ENCODE results near the gene PODXL2.

PODXL2 gene

GRCh38 chr3:127719369-127719768 lies 90.4 kb downstream of the PODXL2 start:
- DNase-seq (ENCODE audit: extremely low read depth in 1 of 2, low read depth in 1 of 2) = no peak

- DNase-seq (ENCODE audit: extremely low read depth in 1 of 2, low read depth in 1 of 2) = no peak
Observed at GRCh38 chr3:127720161-127720823, 91.3 kb downstream of the PODXL2 start.

DNA sequence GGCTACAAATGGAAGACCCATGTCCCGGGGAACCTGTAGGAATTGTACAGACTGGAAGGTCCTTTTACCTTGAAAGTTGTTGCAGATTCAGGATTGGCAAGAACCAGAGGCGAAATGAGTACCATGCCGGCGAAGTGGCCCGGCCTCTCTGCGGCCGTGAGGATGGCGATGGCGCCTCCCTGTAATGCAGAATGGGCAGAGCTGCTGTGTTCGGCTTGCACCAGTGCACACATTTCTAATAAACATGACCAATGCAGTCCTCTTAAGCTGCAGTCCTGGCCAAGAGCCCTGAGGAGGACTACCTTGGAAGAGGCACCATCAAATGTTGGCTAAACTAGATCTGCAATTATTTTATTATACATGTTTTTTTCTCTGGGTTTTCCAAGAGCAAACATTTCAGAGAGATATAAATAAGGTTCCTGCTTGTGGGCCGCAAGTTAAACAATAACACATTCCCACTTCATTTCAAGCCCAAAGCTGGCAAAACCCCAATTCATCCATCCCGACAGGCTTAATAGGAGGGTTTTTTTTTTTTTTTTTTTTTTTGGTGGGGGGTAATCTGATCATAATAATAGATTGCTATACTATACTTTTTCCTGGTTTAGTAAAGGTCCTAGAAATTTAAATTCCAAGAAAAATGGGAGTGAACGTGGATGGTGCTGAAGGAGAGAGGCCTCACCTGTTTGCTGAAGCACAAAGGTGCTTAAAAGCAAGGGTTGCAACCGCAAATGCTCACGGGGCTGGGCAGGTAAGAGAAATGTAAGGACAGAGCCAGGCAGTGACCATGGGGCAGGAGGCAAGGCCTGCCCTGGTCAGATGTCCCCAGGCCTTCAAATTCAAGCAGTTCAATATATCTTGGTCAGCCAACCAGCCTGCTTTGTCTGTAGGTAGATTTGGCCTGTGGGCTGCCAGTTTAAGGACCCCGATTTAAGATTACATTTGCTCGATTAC lies 92.3 kb downstream of the PODXL2 start:
- DNase-seq (ENCODE audit: extremely low read depth in 1 of 2, low read depth in 1 of 2) = no peak

GRCh38 chr3:127722091-127722784 lies 93.3 kb downstream of the PODXL2 start:
- DNase-seq (ENCODE audit: extremely low read depth in 1 of 2, low read depth in 1 of 2) = no peak
